ENCODE results near the gene STARD13.

Gene STARD13

DNA sequence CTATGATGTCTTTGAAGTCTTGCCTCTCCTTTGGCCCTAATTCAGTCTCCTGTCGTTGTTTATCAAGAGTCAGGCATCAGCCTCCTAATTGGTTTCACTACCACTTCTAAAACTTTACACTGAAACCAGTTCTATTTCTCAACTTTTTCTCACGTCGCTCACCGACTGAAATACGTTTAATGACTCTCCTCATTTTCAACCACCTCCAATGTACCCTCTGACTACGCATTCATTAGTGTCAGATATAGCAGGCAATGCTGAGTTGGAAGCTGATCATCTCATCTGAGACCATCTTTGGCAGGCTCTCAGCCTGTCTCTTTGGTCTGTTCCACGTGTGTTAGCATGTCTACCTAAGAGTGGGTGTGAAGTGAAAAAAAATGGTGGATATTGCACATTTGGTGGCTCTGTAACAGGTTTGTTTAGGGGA, 141.2 kb downstream of the STARD13 start:
- no peak for DNase-seq (ENCODE audit: low spot score)

- no peak for DNase-seq (ENCODE audit: low spot score)
These were observed 145.6 kb downstream of the STARD13 start for GRCh38 chr13:33139780-33140535.

- DNase-seq (ENCODE audit: low spot score), result no peak
These were observed 146.4 kb downstream of the STARD13 start for GRCh38 chr13:33139184-33139583.

DNA sequence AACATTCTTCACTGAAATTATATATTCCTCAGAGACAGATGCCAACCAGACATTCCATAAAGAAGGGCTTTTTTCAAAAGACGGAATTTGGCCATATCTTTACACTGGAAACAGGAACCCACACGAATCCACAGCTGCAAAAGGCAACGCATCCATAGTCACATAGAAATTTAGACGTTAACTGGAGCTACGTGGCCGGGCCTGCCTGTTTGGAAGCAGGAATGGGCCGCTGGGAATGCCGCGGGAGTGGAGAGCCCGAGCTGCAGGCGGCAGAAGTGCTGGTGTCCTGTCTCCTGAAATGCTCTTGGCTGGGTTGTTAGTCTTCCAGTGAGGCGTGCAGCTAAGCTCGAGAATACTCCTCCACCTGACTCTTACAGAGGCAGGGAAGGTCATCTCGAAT, 147.1 kb downstream of the STARD13 start:
- no peak for DNase-seq (ENCODE audit: low spot score)

DNA sequence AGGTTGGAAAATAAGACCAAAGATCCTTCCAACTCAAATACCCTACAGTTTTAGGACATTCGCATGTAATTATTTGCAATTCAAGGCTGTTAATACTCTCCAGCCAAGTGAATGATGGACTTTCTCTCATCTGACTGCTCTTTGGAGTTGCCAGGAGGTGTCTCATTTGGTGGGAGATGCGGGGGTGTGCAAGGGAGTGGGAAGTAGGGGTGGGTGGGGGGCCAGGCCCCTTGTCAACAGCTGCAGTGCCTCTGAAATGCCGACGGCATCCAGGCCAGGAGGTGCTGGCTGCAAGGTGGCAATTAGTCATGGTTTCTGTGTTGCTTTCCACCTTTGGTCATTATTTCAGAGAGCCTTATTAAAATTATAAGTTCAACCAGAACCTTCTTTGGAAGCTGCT, 147.8 kb downstream of the STARD13 start:
- DNase-seq (ENCODE audit: low spot score), result no peak

DNA sequence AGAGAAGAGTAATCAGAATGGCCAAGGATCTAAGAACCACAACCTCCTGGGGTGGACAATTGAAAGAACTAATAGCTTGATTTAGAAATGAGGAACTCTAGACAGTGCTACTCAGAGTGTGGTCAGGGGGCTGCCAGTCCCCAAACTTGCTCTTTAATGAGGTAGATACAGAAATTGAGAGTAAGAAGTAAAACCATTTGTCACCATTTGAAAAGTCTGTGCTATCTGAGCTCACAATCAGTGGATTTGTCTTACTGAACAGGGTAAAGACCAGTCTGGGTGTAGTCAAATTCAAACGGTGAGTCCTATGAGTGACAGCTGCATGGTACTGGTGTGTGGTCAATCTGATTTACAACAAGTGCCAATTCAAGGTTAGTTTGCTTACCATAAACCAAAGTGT, 150.5 kb downstream of the STARD13 start:
- DNase-seq (ENCODE audit: low spot score), result no peak

- DNase-seq (ENCODE audit: low spot score), result no peak
These were observed 151.3 kb downstream of the STARD13 start for GRCh38 chr13:33134213-33134612.

DNA sequence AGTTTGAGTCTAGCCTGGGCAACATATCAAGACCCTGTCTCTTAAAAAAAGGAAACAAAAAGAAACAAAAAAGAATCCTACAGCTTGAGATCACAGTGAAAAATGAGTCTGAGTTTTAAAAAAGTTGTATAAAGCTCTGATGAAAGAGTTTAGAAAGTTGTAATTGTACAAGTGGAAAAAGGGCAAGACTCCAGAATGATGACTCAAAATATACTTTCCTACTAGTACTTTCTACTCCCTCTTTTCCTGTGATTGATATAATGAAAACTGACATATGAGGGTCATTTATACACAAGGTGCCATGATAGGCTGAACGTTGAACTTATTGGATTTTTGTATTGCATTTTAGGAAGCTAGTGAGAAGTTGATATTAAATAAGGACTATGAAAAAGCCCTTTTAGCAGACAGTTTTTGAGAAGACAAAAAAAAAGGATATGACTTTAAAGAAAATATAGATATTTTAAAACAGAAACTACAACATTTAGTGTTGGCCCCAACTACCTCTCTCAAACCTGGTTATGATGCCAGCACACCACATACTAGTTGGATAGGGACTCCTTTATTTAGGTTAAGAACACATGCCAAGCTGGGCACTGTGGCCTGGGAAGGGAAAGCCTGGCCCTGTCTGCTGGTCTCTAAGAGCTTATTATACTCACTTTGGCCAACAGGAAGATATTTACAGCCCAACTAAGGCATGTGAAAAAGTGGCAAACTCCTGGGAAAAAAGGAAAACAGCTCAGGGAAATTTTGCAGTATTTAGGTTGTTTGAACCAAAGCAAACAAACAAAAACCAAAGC, 152.7 kb downstream of the STARD13 start:
- no peak for DNase-seq (ENCODE audit: low spot score)

GRCh38 chr13:33129886-33130285, 155.7 kb downstream of the STARD13 start:
- no peak for DNase-seq (ENCODE audit: low spot score)

DNA sequence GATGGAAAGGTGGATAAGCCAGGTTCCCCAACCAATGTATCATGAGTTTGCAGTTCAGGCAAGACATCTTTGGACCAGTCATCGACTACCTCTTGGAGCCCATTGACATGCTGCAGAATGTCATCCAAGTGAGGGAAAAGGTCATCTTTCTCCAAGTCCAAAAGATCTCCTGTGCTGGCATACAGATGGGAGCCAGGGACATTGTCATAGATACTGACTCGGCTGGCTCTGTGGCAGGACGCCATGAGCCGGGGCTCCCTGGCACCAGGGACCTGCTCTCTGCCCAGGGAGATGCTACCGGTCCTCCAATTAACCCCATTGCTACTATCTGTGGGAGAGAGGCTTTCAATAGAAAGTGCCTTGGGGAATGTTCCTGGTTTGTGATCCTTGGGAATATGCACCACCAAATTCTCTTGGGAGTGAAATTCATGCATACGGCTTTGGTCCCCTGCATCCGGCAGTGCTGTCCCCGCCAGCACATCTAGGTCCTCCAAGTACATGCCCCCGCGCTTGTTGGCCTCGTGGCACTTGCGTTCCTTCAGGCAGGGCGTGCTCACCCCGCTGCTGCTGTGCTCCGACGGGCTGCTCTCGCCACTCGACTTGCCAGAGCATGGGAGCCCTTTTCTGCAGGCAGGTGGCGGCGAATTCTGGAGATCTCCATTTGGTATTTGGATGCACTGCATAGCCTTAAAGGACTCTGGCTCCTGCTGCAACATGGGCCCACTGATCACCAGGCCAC, 156.3 kb downstream of the STARD13 start:
- no peak for DNase-seq (ENCODE audit: low spot score)

DNA sequence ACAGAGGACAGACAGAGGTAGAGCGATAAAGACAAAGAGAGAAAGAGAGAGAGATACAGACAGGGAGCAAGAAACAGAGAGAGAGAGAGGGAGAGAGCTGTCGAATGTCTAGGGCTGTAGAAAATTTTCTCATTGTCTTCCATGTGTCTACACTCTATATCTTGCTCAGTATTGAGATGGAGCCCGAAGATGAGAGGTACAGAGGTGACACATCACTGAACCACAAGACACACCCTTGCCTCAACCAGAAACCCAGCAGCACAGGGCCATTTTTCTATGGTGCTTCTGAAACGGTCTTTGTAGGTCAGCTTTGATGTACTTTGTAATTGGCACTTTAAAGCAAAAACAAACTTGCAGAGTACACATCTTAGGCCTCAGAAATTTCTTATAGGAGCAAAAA, 157.4 kb downstream of the STARD13 start:
- DNase-seq (ENCODE audit: low spot score), result no peak

- DNase-seq (ENCODE audit: low spot score), result no peak
These were observed 158.5 kb downstream of the STARD13 start for GRCh38 chr13:33127009-33127551.

DNA sequence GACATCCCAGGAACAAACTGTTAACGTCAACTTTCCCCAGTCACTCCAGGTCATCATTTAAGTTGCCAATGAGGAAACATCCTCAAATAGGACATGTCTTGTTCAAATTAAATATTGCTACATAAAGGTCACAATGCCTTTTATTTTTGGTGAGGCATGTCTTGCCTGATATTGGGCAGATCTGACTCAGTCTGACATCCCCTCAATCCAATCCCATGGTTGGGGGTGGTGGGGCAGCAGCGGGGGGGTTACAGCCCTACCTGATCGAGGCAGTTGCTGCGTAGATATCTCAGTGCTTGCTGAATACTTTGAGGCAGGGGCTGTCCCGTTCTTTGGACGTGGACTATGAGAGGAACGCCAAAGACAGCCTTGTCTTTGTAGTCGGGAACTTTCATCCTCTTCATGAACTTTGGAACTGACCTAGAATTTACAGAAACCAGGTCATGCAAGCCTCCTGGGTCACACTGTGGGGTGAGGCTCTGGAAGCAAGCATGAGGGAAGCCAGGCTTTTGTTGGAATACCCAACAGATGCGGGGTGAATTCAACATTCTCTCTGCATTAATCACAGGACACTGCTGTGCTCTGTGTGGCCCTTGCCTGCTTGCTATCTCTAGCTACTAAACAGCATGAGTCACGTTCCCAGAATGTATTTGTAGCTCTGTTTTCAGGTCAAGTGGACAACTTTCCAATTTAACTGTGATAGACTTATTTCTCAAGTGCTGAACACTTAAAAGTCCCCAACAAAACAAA, 159.6 kb downstream of the STARD13 start:
- DNase-seq (ENCODE audit: low spot score), result no peak

- DNase-seq (ENCODE audit: low spot score), result no peak
These were observed 162.3 kb downstream of the STARD13 start for GRCh38 chr13:33123066-33123859.

- no peak for DNase-seq (ENCODE audit: low spot score)
These were observed 165.6 kb downstream of the STARD13 start for GRCh38 chr13:33119856-33120543.

- DNase-seq (ENCODE audit: low spot score), result no peak
These were observed 166.4 kb downstream of the STARD13 start for GRCh38 chr13:33119022-33119781.

- DNase-seq (ENCODE audit: low spot score), result no peak
These were observed 169.1 kb downstream of the STARD13 start for GRCh38 chr13:33116321-33117010.

- no peak for DNase-seq (ENCODE audit: low spot score)
These were observed 170.3 kb downstream of the STARD13 start for GRCh38 chr13:33115274-33115673.

DNA sequence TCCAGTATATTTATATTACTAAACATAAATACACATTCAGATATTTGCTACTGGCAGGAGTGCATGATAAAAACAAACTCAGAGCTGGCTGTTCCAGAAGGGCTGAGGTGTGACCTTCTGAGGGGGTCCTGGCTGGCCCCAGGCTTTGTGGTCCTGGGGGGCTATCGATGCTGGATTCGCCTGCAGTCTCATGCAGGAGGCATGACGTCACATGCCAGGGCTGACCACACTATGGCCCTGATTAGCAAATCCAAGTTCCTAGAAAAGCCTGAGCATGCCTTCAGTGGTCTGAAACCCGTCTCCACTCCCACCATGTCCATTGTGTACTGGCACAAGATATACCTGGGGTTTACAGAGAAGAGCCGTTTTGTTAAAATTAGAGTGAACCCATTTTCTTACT, 171.4 kb downstream of the STARD13 start:
- DNase-seq (ENCODE audit: low spot score), result no peak
